GM23338 (cell line): ENCODE data around the gene ERC1. TPM values are rescaled to one million over a fixed set of nuclear protein-coding genes. Genes with fewer than 3 reads are reported as not detected.

Source experiments
- ATAC-seq: fragments of 200-7000 bp; cut with Tn5 transposase; 3 replicates; pipeline ENCODE4 v1.9.1; 2020
- DNase-seq: peaks from one replicate; pipeline ENCODE4 v3.0.0-alpha.2; 2015; ENCODE audit warnings: low spot score
- H2AFZ ChIP-seq: fragments of 200-600 bp; sonication (generic); 2 replicates; pipeline ENCODE4 v1.8.0; 2016; ENCODE audit warnings: antibody characterized with exemption, mild to moderate bottlenecking, moderate library complexity
- H3F3A ChIP-seq: fragments of 200-600 bp; sonication (generic); replicated peaks from 2 replicates; pipeline ENCODE4 v1.8.0; 2017; ENCODE audit warnings: antibody characterized with exemption, mixed run types, low read depth
- H3K27ac ChIP-seq: fragments of 200-600 bp; sonication (generic); 2 replicates; pipeline ENCODE4 v1.6.1; 2016; ENCODE audit warnings: low read depth
- H3K27me3 ChIP-seq: fragments of 200-600 bp; sonication (generic); 2 replicates; pipeline ENCODE4 v1.8.0; 2016; ENCODE audit warnings: mild to moderate bottlenecking, mixed run types, moderate library complexity; ENCODE audit not compliant: insufficient read depth
- H3K36me3 ChIP-seq: fragments of 200-600 bp; sonication (generic); 2 replicates; pipeline ENCODE4 v1.8.0; 2016; ENCODE audit warnings: mild to moderate bottlenecking; ENCODE audit not compliant: insufficient read depth
- H3K4me1 ChIP-seq: fragments of 200-600 bp; sonication (generic); 2 replicates; pipeline ENCODE4 v1.8.0; 2016; ENCODE audit warnings: mild to moderate bottlenecking, moderate library complexity; ENCODE audit not compliant: insufficient read depth
- H3K4me2 ChIP-seq: fragments of 200-600 bp; sonication (generic); 2 replicates; pipeline ENCODE4 v1.7.1; 2017; ENCODE audit warnings: mixed run types
- H3K4me3 ChIP-seq: fragments of 200-600 bp; sonication (generic); 2 replicates; pipeline ENCODE4 v1.6.1; 2016; ENCODE audit warnings: mixed run types
- H3K79me2 ChIP-seq: fragments of 200-600 bp; sonication (generic); replicated peaks from 2 replicates; pipeline ENCODE4 v1.8.0; 2017; ENCODE audit warnings: mild to moderate bottlenecking; ENCODE audit not compliant: insufficient read depth
- H3K9me2 ChIP-seq: fragments of 200-600 bp; sonication (generic); 2 replicates; pipeline ENCODE4 v1.8.0; 2017; ENCODE audit not compliant: insufficient read depth
- H4K20me1 ChIP-seq: fragments of 200-600 bp; sonication (generic); replicated peaks from 2 replicates; pipeline ENCODE4 v1.8.0; 2017; ENCODE audit warnings: mild to moderate bottlenecking; ENCODE audit not compliant: insufficient read depth
- H3K27ac Mint-ChIP-seq: 2 replicates; pipeline ENCODE4 v1.8.0; 2020; ENCODE audit warnings: inconsistent platforms, mild to moderate bottlenecking, moderate library complexity, mixed read lengths
- H3K27me3 Mint-ChIP-seq: 3 replicates; pipeline ENCODE4 v1.8.0; 2022; ENCODE audit warnings: low read depth, mild to moderate bottlenecking, moderate library complexity, mixed read lengths, inconsistent platforms; ENCODE audit not compliant: insufficient read depth, poor library complexity
- H3K36me3 Mint-ChIP-seq: 3 replicates; pipeline ENCODE4 v1.8.0; 2021; ENCODE audit warnings: low read depth, mild to moderate bottlenecking, inconsistent platforms, moderate library complexity, mixed read lengths
- H3K4me1 Mint-ChIP-seq: 3 replicates; pipeline ENCODE4 v1.8.0; 2020; ENCODE audit warnings: mild to moderate bottlenecking, inconsistent platforms, mixed read lengths
- H3K4me3 Mint-ChIP-seq: 3 replicates; pipeline ENCODE4 v1.8.0; 2021; ENCODE audit warnings: moderate library complexity, mild to moderate bottlenecking, inconsistent platforms, mixed read lengths
- H3K9me3 Mint-ChIP-seq: 3 replicates; pipeline ENCODE4 v1.8.0; 2020; ENCODE audit warnings: moderate library complexity, mild to moderate bottlenecking, inconsistent platforms, mixed read lengths
- CREB1 ChIP-seq: fragments of 250-450 bp; sonication (Bioruptor Pico); IDR thresholded peaks from 2 replicates; pipeline ENCODE4 v1.5.0; 2020; ENCODE audit warnings: low read depth, mild to moderate bottlenecking, moderate library complexity
- CTCF ChIP-seq, 2 experiments: fragments of 200-600 bp in 1 of 2; sonication (generic) in 1 of 2; conservative IDR thresholded peaks; 2 replicates each; pipeline versions ENCODE4 v1.5.1 to v1.6.1; 2016 to 2017; ENCODE audit warnings: antibody characterized with exemption in 2 of 2, low read depth in 2 of 2, mild to moderate bottlenecking in 2 of 2, moderate library complexity in 1 of 2
- ETS1 ChIP-seq: IDR thresholded peaks from 2 replicates; pipeline ENCODE4 v1.6.1; 2016; ENCODE audit warnings: antibody characterized with exemption
- EZH2phosphoT487 ChIP-seq: fragments of 200-600 bp; sonication (generic); IDR thresholded peaks from one replicate; pipeline ENCODE4 v1.8.1; 2018; ENCODE audit warnings: antibody characterized with exemption; ENCODE audit not compliant: unreplicated experiment
- JUNB ChIP-seq: IDR thresholded peaks from one replicate; pipeline ENCODE4 v1.6.1; 2016; ENCODE audit warnings: antibody characterized with exemption; ENCODE audit not compliant: unreplicated experiment
- NANOG ChIP-seq: IDR thresholded peaks from 2 replicates; pipeline ENCODE4 v1.6.1; 2016; ENCODE audit warnings: antibody characterized with exemption, borderline replicate concordance
- REST ChIP-seq: IDR thresholded peaks from one replicate; pipeline ENCODE4 v1.6.1; 2018; ENCODE audit warnings: antibody characterized with exemption; ENCODE audit not compliant: unreplicated experiment
- ZNF114 ChIP-seq: fragments of 250-450 bp; sonication (Bioruptor Pico); IDR thresholded peaks from 2 replicates; pipeline ENCODE4 v1.5.0; 2020; ENCODE audit warnings: mild to moderate bottlenecking, moderate library complexity
- ZNF462 ChIP-seq: fragments of 250-450 bp; sonication (Bioruptor Pico); IDR thresholded peaks from 2 replicates; pipeline ENCODE4 v1.5.0; 2020; ENCODE audit warnings: mild to moderate bottlenecking, moderate library complexity
- polyA plus RNA-seq: library from polyadenylated mRNA; unstranded; fragments of >200 nt; fragmentation: Nextera tagmentation; extraction: Ambion mirVana; gene quantifications from 2 replicates; pipeline ENCODE4 v1.2.1, GENCODE V29; 2016
- total RNA-seq: library from RNA; depleted of rRNA; stranded (reverse); fragments of >200 nt; shearing (Covaris generic); gene quantifications from 2 replicates; pipeline ENCODE4 v1.2.3, GENCODE V29; 2014

The ERC1 gene
- total and polyA plus RNA-seq, 2 experiments from 2014 or later: 28.1 to 35.3 TPM

- Mint-ChIP-seq H3K4me3 (no peak overlapping the region), H3K27ac (no peak overlapping the region), H3K36me3 (peaks cover 32% of the 10 kb centered on the region), H3K9me3 (peaks cover 29% of the 10 kb centered on the region), H3K27me3 (no peaks in the 10 kb centered on the region), H3K4me1 (peaks cover 11% of the 10 kb centered on the region)
- Histone ChIP-seq H3K9me2 (no peaks in the 10 kb centered on the region; the same call in 1 of the 2 replicates), H3F3A (no peaks in the 10 kb centered on the region), H3K4me3 (no peak overlapping the region), H3K27me3 (no peaks in the 10 kb centered on the region), H3K36me3 (peaks cover 4% of the 10 kb centered on the region; the same call in 1 of the 2 replicates), H3K4me2 (no peak overlapping the region), H3K27ac (no peak overlapping the region), H3K4me1 (peaks cover 4% of the 10 kb centered on the region; the same call in 1 of the 2 replicates), H3K79me2 (no peaks in the 10 kb centered on the region), H2AFZ (no peak overlapping the region), H4K20me1 (no peaks in the 10 kb centered on the region)
- DNase-seq: no peak
- ATAC-seq: no peak
- no peak for TF ChIP-seq CTCF (conservative IDR thresholded peaks at IDR 0.05; ENCODE audit: low read depth in 2 of 2)
- no peak for TF ChIP-seq EZH2phosphoT487
- no peak for TF ChIP-seq NANOG
- TF ChIP-seq ZNF114: no peak
- no peak for TF ChIP-seq REST
- no peak for TF ChIP-seq ZNF462 (CRISPR knock-in tag)
- no peak for TF ChIP-seq JUNB
- no peak for TF ChIP-seq CREB1
- no peak for TF ChIP-seq ETS1
These were observed 393.9 kb downstream of the ERC1 start for GRCh38 chr12:1384910-1385309.
